GM23338 (cell line): Measurements from ENCODE around the gene PVALEF.

Experiments used
- CREB1 ChIP-seq: fragments of 250-450 bp; sonication (Bioruptor Pico); IDR thresholded peaks from 2 replicates; pipeline ENCODE4 v1.5.0; 2020; ENCODE audit warnings: low read depth, mild to moderate bottlenecking, moderate library complexity
- ETS1 ChIP-seq: IDR thresholded peaks from 2 replicates; pipeline ENCODE4 v1.6.1; 2016; ENCODE audit warnings: antibody characterized with exemption
- EZH2 ChIP-seq: fragments of 200-600 bp; sonication (generic); IDR thresholded peaks from one replicate; pipeline ENCODE4 v1.8.0; 2017; ENCODE audit warnings: antibody characterized with exemption, mild to moderate bottlenecking, low read depth; ENCODE audit not compliant: unreplicated experiment
- EZH2phosphoT487 ChIP-seq: fragments of 200-600 bp; sonication (generic); IDR thresholded peaks from one replicate; pipeline ENCODE4 v1.8.1; 2018; ENCODE audit warnings: antibody characterized with exemption; ENCODE audit not compliant: unreplicated experiment
- JUNB ChIP-seq: IDR thresholded peaks from one replicate; pipeline ENCODE4 v1.6.1; 2016; ENCODE audit warnings: antibody characterized with exemption; ENCODE audit not compliant: unreplicated experiment
- POLR2AphosphoS5 ChIP-seq: IDR thresholded peaks from 2 replicates; pipeline ENCODE4 v1.6.1; 2016; ENCODE audit warnings: antibody characterized with exemption, low read depth
- STAT1 ChIP-seq: IDR thresholded peaks from one replicate; pipeline ENCODE4 v1.6.1; 2016; ENCODE audit warnings: antibody characterized with exemption; ENCODE audit not compliant: unreplicated experiment
- ZNF331 ChIP-seq: fragments of 250-450 bp; sonication (Bioruptor Pico); IDR thresholded peaks from 2 replicates; pipeline ENCODE4 v1.5.0; 2020; ENCODE audit warnings: low read depth, mild to moderate bottlenecking, moderate library complexity
- TF ChIP-seq, protein P1 (sequence below), 2 experiments: fragments of 200-600 bp in 1 of 2; sonication (generic) in 1 of 2; conservative IDR thresholded peaks; 2 replicates each; pipeline versions ENCODE4 v1.5.1 to v1.6.1; 2016 to 2017; ENCODE audit warnings: antibody characterized with exemption in 2 of 2, low read depth in 2 of 2, mild to moderate bottlenecking in 2 of 2, moderate library complexity in 1 of 2
- TF ChIP-seq, protein P2 (sequence below): IDR thresholded peaks from one replicate; pipeline ENCODE4 v1.6.1; 2018; ENCODE audit warnings: antibody characterized with exemption; ENCODE audit not compliant: unreplicated experiment

GRCh38 chr17:81200695-81201580 lies 35.6 kb downstream of the PVALEF start:
- TF ChIP-seq, protein P1, sequence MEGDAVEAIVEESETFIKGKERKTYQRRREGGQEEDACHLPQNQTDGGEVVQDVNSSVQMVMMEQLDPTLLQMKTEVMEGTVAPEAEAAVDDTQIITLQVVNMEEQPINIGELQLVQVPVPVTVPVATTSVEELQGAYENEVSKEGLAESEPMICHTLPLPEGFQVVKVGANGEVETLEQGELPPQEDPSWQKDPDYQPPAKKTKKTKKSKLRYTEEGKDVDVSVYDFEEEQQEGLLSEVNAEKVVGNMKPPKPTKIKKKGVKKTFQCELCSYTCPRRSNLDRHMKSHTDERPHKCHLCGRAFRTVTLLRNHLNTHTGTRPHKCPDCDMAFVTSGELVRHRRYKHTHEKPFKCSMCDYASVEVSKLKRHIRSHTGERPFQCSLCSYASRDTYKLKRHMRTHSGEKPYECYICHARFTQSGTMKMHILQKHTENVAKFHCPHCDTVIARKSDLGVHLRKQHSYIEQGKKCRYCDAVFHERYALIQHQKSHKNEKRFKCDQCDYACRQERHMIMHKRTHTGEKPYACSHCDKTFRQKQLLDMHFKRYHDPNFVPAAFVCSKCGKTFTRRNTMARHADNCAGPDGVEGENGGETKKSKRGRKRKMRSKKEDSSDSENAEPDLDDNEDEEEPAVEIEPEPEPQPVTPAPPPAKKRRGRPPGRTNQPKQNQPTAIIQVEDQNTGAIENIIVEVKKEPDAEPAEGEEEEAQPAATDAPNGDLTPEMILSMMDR (conservative IDR thresholded peaks at IDR 0.05; ENCODE audit: low read depth in 2 of 2): peak; percentile 29 to 46
- TF ChIP-seq EZH2: no peak
- no peak for TF ChIP-seq CREB1 (CRISPR knock-in tag)
- TF ChIP-seq POLR2AphosphoS5: no peak
- TF ChIP-seq JUNB: no peak
- no peak for TF ChIP-seq EZH2phosphoT487
- no peak for TF ChIP-seq STAT1
- TF ChIP-seq, protein P2, sequence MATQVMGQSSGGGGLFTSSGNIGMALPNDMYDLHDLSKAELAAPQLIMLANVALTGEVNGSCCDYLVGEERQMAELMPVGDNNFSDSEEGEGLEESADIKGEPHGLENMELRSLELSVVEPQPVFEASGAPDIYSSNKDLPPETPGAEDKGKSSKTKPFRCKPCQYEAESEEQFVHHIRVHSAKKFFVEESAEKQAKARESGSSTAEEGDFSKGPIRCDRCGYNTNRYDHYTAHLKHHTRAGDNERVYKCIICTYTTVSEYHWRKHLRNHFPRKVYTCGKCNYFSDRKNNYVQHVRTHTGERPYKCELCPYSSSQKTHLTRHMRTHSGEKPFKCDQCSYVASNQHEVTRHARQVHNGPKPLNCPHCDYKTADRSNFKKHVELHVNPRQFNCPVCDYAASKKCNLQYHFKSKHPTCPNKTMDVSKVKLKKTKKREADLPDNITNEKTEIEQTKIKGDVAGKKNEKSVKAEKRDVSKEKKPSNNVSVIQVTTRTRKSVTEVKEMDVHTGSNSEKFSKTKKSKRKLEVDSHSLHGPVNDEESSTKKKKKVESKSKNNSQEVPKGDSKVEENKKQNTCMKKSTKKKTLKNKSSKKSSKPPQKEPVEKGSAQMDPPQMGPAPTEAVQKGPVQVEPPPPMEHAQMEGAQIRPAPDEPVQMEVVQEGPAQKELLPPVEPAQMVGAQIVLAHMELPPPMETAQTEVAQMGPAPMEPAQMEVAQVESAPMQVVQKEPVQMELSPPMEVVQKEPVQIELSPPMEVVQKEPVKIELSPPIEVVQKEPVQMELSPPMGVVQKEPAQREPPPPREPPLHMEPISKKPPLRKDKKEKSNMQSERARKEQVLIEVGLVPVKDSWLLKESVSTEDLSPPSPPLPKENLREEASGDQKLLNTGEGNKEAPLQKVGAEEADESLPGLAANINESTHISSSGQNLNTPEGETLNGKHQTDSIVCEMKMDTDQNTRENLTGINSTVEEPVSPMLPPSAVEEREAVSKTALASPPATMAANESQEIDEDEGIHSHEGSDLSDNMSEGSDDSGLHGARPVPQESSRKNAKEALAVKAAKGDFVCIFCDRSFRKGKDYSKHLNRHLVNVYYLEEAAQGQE: no peak
- TF ChIP-seq ETS1: no peak
- no peak for TF ChIP-seq ZNF331 (CRISPR knock-in tag)
